HepG2 (cell line): ENCODE data around the gene LMNA. TPM values are rescaled to one million over a fixed set of nuclear protein-coding genes. Genes with fewer than 3 reads are reported as not detected.

Experiments used
- ERF ChIP-seq: IDR thresholded peaks from 2 replicates; pipeline ENCODE4 v1.6.1; 2018; ENCODE audit warnings: missing biosample characterization, missing genetic modification reagents
- FUBP1 ChIP-seq: sonication (generic); formaldehyde crosslinking; IDR thresholded peaks from 2 replicates; pipeline ENCODE4 v1.5.1; 2020; ENCODE audit warnings: missing genetic modification reagents, mild to moderate bottlenecking, borderline replicate concordance
- GMEB1 ChIP-seq: sonication (generic); formaldehyde crosslinking; IDR thresholded peaks from 2 replicates; pipeline ENCODE4 v1.5.1; 2020; ENCODE audit warnings: missing genetic modification reagents, mild to moderate bottlenecking, borderline replicate concordance
- MED1 ChIP-seq: sonication (generic); formaldehyde crosslinking; IDR thresholded peaks from 2 replicates; pipeline ENCODE4 v1.4.0; 2020; ENCODE audit warnings: missing genetic modification reagents
- NFIB ChIP-seq: sonication (generic); formaldehyde crosslinking; IDR thresholded peaks from 2 replicates; pipeline ENCODE4 v1.9.0; 2021; ENCODE audit warnings: missing genetic modification reagents, mild to moderate bottlenecking, borderline replicate concordance
- PBX2 ChIP-seq: IDR thresholded peaks from 2 replicates; pipeline ENCODE4 v1.6.1; 2016; ENCODE audit warnings: control low read depth
- POLR2AphosphoS5 ChIP-seq: IDR thresholded peaks from 2 replicates; pipeline ENCODE4 v1.6.1; 2012; ENCODE audit warnings: low read depth, low read length
- RXRB ChIP-seq: IDR thresholded peaks from 2 replicates; pipeline ENCODE4 v1.6.1; 2016; ENCODE audit warnings: borderline replicate concordance, missing genetic modification reagents, missing compliant biosample characterization
- TBP ChIP-seq: sonication (generic); formaldehyde crosslinking; IDR thresholded peaks from 2 replicates; pipeline ENCODE4 v1.5.0; 2020; ENCODE audit warnings: missing genetic modification reagents
- TEAD2 ChIP-seq: sonication (generic); formaldehyde crosslinking; IDR thresholded peaks from 2 replicates; pipeline ENCODE4 v1.9.0; 2021; ENCODE audit warnings: missing genetic modification reagents
- ZMYM4 ChIP-seq: sonication (generic); formaldehyde crosslinking; IDR thresholded peaks from 2 replicates; pipeline ENCODE4 v1.8.1; 2023; ENCODE audit warnings: mild to moderate bottlenecking, missing genetic modification reagents
- ZNF101 ChIP-seq: sonication (generic); formaldehyde crosslinking; IDR thresholded peaks from 2 replicates; pipeline ENCODE4 v1.4.0; 2020; ENCODE audit warnings: mild to moderate bottlenecking, low read depth, missing genetic modification reagents, borderline replicate concordance
- ZNF816 ChIP-seq: sonication (generic); formaldehyde crosslinking; IDR thresholded peaks from 2 replicates; pipeline ENCODE4 v1.8.0; 2022; ENCODE audit warnings: missing genetic modification reagents, mild to moderate bottlenecking, borderline replicate concordance
- ZNF841 ChIP-seq: sonication (generic); formaldehyde crosslinking; IDR thresholded peaks from 2 replicates; pipeline ENCODE4 v1.8.1; 2023; ENCODE audit warnings: missing genetic modification reagents, borderline replicate concordance
- polyA plus RNA-seq, 8 experiments: library from polyadenylated mRNA; depleted of rRNA in 3 of 8; stranded (reverse) in 7 of 8; unstranded in 1 of 8; fragments of >200 nt; fragmentation: Illumina TruSeq in 4 of 8; extraction: Trizol in 4 of 8; gene quantifications; 2 replicates each; pipeline versions ENCODE4 v1.2.1 to v1.2.3, GENCODE V29; 2011 to 2016; ENCODE audit warnings: low read depth in 4 of 8, missing spikeins in 1 of 8, mixed read lengths in 1 of 8; ENCODE audit not compliant: insufficient read depth in 1 of 8
- total RNA-seq, 5 experiments: library from RNA; depleted of rRNA; stranded (reverse); fragments of >200 nt; fragmentation: Illumina TruSeq; extraction: Trizol; gene quantifications; 2 replicates each; pipeline ENCODE4 v1.2.3, GENCODE V29; 2016; ENCODE audit warnings: low read depth in 1 of 5
- TF ChIP-seq, protein P1 (sequence below): sonication (generic); formaldehyde crosslinking; IDR thresholded peaks from 2 replicates; pipeline ENCODE4 v1.4.0; 2020; ENCODE audit warnings: mild to moderate bottlenecking, low read depth, missing genetic modification reagents
- TF ChIP-seq, protein P2 (sequence below): sonication (generic); formaldehyde crosslinking; IDR thresholded peaks from 2 replicates; pipeline ENCODE4 v1.8.0; 2023; ENCODE audit warnings: mild to moderate bottlenecking, missing genetic modification reagents
- TF ChIP-seq, protein P3 (sequence below): sonication (generic); formaldehyde crosslinking; IDR thresholded peaks from 2 replicates; pipeline ENCODE4 v1.4.0; 2020; ENCODE audit warnings: missing genetic modification reagents, borderline replicate concordance

Gene LMNA
- total and polyA plus RNA-seq, 2 of the 13 experiments (the other 11 are each of a cell fraction or from before 2014, with no cell fraction given), result 107 to 225 TPM

GRCh38 chr1:156129687-156130577 lies 15.4 kb downstream of the LMNA start (continued):
- no peak for TF ChIP-seq FUBP1 (CRISPR knock-in tag)
- TF ChIP-seq ERF (CRISPR knock-in tag), result peak; percentile 88; the same call in 1 of the 2 replicates
- peak; percentile 20; the same call in 1 of the 2 replicates for TF ChIP-seq GMEB1 (CRISPR knock-in tag)
- TF ChIP-seq ZMYM4 (CRISPR knock-in tag), result no peak; the same call in none of the 2 replicates
- no peak for TF ChIP-seq PBX2 (CRISPR knock-in tag)
- no peak for TF ChIP-seq ZNF101 (CRISPR knock-in tag)
- TF ChIP-seq ZNF816 (CRISPR knock-in tag), result no peak
- TF ChIP-seq, protein P1, sequence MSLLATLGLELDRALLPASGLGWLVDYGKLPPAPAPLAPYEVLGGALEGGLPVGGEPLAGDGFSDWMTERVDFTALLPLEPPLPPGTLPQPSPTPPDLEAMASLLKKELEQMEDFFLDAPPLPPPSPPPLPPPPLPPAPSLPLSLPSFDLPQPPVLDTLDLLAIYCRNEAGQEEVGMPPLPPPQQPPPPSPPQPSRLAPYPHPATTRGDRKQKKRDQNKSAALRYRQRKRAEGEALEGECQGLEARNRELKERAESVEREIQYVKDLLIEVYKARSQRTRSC (CRISPR knock-in tag), result no peak
- TF ChIP-seq NFIB (CRISPR knock-in tag), result no peak
- no peak for TF ChIP-seq TEAD2
- peak; percentile 32; the same call in 1 of the 2 replicates for TF ChIP-seq POLR2AphosphoS5
- TF ChIP-seq TBP (CRISPR knock-in tag), result no peak
- TF ChIP-seq MED1 (CRISPR knock-in tag), result peak; percentile 85
- TF ChIP-seq ZNF841 (CRISPR knock-in tag), result no peak
- TF ChIP-seq, protein P2, sequence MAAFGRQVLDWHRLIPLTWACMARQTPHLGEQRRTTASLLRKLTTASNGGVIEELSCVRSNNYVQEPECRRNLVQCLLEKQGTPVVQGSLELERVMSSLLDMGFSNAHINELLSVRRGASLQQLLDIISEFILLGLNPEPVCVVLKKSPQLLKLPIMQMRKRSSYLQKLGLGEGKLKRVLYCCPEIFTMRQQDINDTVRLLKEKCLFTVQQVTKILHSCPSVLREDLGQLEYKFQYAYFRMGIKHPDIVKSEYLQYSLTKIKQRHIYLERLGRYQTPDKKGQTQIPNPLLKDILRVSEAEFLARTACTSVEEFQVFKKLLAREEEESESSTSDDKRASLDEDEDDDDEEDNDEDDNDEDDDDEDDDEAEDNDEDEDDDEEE (CRISPR knock-in tag), result peak; percentile 84; the same call in 1 of the 2 replicates
- TF ChIP-seq RXRB (CRISPR knock-in tag), result peak; percentile 94
- TF ChIP-seq, protein P3, sequence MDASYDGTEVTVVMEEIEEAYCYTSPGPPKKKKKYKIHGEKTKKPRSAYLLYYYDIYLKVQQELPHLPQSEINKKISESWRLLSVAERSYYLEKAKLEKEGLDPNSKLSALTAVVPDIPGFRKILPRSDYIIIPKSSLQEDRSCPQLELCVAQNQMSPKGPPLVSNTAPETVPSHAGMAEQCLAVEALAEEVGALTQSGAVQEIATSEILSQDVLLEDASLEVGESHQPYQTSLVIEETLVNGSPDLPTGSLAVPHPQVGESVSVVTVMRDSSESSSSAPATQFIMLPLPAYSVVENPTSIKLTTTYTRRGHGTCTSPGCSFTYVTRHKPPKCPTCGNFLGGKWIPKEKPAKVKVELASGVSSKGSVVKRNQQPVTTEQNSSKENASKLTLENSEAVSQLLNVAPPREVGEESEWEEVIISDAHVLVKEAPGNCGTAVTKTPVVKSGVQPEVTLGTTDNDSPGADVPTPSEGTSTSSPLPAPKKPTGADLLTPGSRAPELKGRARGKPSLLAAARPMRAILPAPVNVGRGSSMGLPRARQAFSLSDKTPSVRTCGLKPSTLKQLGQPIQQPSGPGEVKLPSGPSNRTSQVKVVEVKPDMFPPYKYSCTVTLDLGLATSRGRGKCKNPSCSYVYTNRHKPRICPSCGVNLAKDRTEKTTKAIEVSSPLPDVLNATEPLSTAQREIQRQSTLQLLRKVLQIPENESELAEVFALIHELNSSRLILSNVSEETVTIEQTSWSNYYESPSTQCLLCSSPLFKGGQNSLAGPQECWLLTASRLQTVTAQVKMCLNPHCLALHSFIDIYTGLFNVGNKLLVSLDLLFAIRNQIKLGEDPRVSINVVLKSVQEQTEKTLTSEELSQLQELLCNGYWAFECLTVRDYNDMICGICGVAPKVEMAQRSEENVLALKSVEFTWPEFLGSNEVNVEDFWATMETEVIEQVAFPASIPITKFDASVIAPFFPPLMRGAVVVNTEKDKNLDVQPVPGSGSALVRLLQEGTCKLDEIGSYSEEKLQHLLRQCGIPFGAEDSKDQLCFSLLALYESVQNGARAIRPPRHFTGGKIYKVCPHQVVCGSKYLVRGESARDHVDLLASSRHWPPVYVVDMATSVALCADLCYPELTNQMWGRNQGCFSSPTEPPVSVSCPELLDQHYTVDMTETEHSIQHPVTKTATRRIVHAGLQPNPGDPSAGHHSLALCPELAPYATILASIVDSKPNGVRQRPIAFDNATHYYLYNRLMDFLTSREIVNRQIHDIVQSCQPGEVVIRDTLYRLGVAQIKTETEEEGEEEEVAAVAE (CRISPR knock-in tag), result no peak
